Tibial nerve (tissue), 4 donors: ENCODE data around the gene FNDC3B.

Experiments used
- CTCF ChIP-seq, 5 experiments: fragments of 200-600 bp in 3 of 5; fragments of 450-650 bp in 2 of 5; sonication (generic) in 3 of 5; IDR thresholded peaks; one replicate each; pipeline ENCODE4 v1.5.1; 2016 to 2019; ENCODE audit warnings: antibody characterized with exemption in 5 of 5, mild to moderate bottlenecking in 3 of 5, moderate library complexity in 2 of 5
- EP300 ChIP-seq, 2 donors: sonication (generic); formaldehyde crosslinking; IDR thresholded peaks; one replicate each; pipeline ENCODE4 v1.6.1; 2017; ENCODE audit warnings: antibody characterized with exemption in 2 of 2, mild to moderate bottlenecking in 1 of 2
- POLR2A ChIP-seq, 2 donors: fragments of 450-650 bp; IDR thresholded peaks; one replicate each; pipeline ENCODE4 v1.6.1; 2017; ENCODE audit warnings: antibody characterized with exemption in 2 of 2, mild to moderate bottlenecking in 2 of 2, moderate library complexity in 2 of 2

DNA sequence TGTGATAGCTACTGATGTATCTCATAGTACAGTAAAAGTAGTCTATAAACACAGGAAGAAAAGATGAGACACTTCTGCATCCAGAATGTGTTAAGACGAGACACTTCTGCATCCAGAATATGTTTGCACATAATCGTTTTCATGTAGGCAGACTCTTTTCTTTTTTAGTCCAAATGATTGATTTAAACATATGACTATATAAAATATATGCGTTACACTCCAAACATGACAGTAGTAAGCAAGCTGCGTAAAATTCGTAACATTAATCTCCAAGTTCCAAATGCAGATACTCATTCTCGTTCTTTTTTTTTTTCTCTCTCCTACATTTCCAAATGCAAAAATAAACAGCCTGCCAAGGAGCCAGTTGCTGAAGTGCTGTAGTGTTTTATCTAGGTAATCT is 82.6 kb downstream of the FNDC3B start:
- TF ChIP-seq CTCF (IDR thresholded peaks at IDR 0.05) = no peak
- TF ChIP-seq POLR2A (IDR thresholded peaks at IDR 0.05) = no peak
- no peak for TF ChIP-seq EP300 (IDR thresholded peaks at IDR 0.05)
